ENCODE measurements around the gene RBM46.

Gene RBM46

DNA sequence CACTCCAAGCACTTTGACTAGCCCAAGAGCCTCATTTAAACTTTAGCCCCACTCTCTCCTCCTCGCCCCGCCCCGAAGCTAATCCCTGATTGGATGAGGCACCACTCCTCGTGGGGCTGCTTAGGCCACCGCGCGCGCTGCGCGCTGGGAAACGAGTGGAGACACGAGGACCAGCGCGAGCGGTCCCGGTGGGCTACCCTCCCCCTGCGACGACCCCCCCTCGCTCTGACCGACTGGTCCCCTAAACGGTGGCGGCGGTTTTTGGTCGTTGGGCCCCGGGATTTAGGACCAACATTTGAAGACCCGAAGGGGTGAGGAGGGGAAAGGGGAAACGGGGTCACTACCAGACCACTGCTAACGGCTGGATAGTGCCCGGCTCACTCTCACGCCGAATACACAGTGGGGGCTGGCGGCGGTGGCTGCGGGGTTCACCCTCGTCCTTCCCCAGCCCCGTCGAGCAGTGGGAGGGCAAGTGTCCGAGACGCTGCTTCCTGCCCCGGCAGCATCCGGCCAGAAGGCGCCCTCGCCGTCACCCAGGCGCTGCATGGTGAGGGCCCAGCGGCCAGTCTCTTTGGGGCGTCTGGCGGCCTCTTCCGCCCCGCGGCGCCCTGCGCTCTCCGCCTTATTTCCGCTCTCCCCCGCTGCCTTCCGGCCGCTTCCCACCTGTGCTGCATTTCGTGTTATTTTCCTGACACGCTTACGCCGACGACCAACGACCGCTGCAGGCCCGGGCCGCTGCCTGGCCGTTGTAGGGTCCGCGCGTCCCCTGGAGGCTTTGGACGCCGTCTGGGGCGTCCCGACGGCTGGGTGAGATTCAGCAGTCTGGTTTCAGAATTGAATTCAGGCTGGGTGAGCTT, at the start of gene RBM46:
Gene RBM46 (plus strand): TSS at position 147 of the 857 bp plus-strand sequence. CDS start 15,481 bp downstream, outside the sequence.
- in situ Hi-C loops (cut with MboI; ENCODE audit: low sequenced_read_pairs) = no loop called here

DNA sequence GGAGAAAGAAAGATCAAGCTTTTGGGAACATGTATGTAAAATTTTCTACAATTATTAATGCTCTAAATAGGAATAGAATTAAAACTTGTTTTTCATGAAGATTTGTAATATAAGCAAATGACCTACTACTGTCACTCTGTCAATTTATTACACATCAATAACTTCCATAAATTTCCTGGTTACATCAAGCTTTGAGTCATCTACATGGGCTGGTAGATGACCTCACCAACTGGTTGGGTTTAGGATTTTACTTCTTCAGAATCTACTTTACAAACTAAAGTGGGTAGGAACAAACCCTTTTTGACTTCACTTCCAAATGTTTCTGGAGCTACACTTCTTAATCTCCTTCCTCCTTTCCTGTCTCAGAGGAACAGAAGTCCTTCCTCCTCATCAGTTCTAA, 49.3 kb upstream of the RBM46 start:
- in situ Hi-C loops (cut with MboI; ENCODE audit: low sequenced_read_pairs) = no loop called here

- in situ Hi-C loops (cut with MboI; ENCODE audit: low sequenced_read_pairs) = no loop called here
Observed at GRCh38 chr4:154732669-154733068, 48.4 kb upstream of the RBM46 start.

DNA sequence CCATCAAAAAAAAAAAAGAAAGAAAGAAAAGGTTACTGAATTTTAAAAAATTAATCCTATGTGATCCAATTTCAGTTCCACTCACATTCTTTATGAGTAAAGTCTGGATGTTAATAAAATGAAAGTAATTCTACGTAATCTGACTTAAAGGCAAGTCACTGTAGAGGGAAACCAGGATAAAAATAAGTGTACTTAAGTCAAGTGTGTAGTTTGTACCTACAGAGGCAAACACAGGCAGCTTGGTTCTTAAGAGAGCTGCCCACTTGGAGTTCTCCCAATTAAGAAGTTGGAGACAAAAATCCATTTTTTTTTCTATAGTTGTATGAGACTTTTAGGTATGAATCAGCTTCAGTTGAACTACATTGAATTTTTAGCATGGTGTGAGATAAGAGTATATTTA, 44.3 kb upstream of the RBM46 start:
- in situ Hi-C loops (cut with MboI; ENCODE audit: low sequenced_read_pairs) = no loop called here

GRCh38 chr4:154738426-154738825, 42.6 kb upstream of the RBM46 start:
- in situ Hi-C loops (cut with MboI; ENCODE audit: low sequenced_read_pairs) = no loop called here

GRCh38 chr4:154739111-154739510, 42.0 kb upstream of the RBM46 start:
- in situ Hi-C loops (cut with MboI; ENCODE audit: low sequenced_read_pairs) = no loop called here

DNA sequence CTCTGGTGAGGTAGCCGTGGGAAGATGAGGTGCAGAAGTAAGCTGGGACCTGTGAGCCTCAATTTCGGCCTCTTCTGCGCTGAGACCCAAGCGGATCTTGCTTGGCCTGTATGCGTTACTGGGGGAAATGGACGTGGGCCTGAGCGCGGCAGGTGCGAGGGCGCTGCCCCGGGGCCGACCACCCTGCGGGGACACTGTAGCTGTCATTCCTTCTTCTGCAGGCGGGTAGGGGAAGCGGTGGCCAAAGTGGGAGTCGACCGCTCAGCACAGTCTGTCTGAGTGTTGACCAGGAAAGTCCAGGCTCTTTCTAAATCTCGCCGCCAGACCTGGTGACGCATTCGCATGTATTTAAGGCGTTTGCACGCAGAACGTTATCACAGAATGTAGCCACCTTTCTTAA, 40.6 kb upstream of the RBM46 start:
- in situ Hi-C loops (cut with MboI; ENCODE audit: low sequenced_read_pairs) = no loop called here

GRCh38 chr4:154741131-154741665, 39.9 kb upstream of the RBM46 start:
- in situ Hi-C loops (cut with MboI; ENCODE audit: low sequenced_read_pairs) = no loop called here

DNA sequence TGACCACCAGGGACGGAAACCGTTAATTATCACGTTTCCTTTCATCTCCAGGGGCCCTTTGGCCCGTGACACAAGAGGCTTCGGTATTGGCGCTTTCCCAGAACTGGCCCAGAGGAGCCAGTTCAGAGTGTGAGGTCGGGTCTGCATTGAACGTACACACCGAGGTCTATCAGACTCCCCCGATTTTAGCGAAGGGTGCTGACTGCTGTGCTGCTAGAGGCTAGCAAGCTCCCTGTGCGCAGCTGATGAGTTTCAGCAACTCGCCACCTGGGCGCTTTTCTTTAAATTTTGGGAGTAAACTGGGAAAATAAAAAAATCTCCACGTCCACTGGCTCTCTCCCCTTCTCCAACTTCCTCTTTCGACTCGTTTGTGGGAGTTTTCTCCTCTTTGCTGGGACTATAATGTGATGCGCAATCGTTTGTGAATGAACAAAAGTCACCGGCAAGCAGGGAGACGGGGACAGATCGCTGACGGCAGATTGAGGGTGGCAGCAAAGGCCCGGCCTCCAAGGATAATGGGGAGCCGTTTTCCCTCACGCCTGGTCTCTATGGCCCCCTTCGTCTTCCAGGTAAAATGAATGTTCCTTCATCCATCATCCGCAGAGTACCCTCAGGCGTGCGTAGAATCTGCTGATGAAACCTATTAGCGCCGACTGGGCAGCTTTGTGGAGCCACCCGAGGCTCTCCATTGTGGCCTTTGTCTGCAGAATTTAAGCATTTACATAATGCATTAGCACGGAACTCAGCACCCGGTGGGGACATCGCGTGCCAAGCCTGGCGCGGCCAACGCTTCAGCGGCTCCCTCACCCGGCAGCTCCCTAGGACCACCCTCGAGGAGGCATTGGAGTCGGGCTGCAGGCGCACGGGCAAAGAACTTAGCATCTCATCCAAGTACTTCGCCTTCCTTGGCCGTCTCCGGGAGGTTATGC, 38.9 kb upstream of the RBM46 start:
- in situ Hi-C loops (cut with MboI; ENCODE audit: low sequenced_read_pairs) = no loop called here

DNA sequence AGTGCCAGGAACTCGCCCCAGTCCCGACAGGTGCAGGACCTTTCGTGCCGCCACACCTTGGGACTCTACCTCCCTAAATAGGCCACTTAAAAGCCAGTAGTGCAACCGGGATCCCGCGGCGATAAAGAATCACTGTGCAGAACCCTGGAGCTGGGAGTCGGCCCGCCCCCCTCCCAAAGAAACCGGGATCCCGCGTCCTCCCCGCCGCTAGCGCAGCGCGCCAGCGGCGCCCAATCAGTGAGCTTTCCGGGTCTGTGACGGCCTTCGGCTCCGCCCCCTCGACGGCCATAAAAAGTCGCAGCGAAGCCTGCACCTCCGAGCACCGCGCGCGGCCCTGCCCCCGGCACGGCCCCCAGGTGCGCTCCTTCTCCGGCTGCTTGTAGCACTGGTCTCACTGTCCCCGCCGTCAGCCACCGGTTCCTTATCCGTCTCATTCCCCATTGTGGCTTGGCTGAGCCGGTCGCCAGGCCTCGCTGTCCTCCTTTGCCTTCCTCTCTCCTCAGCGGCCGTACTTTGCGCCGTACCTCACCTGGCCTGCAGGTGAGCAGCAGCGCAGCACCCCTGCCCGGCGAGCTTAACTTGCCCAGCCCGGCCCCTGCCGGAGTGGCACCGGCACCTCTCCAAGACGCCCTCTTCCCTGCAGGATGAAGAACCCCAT, 37.3 kb upstream of the RBM46 start, which contains the start of gene LRAT:
Gene LRAT (plus strand): TSS at position 318 of the 658 bp plus-strand sequence. CDS start 327 bp downstream, at position 645.
- in situ Hi-C loops (cut with MboI; ENCODE audit: low sequenced_read_pairs) = no loop called here

- in situ Hi-C loops (cut with MboI; ENCODE audit: low sequenced_read_pairs) = no loop called here
Observed at GRCh38 chr4:154744341-154744926, 36.6 kb upstream of the RBM46 start.

DNA sequence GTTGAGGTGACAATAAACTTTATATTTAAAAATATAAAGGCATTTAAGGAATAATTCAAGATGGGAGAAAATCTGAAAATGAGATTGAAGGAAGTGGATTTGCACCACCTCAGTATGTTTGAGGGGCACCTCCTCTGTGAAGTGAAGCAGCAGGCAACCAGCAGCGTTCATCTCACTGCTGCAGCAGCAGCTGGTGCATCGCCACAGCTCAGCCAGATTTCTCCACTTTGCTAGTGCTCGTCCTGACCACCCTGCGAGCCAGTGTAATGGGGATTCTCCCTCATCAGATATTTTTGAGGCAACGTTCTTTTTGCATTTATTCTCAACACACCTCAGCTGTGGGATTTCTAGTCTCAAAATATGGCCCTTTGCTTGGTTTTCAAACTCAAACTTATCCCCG, 23.4 kb upstream of the RBM46 start:
- in situ Hi-C loops (cut with MboI; ENCODE audit: low sequenced_read_pairs) = no loop called here

DNA sequence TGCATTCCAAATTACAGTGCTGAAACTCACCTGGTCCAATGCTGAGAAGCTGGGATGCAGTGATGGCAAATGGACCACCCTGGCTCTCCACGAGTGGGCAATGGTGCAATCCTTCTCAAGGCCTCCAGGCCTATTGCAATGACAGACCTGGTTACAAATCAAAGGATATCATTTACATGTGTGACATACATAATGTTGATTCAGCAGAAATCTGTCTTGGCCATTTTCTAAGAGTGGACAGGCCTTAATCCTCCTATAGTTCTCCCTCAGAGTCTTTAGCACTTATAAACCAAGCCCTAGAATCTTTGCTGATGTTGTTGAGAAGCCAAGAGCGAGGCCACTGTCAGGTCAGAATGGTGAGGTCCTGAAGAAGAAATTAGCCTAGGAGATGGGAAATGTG, 20.2 kb upstream of the RBM46 start:
- in situ Hi-C loops (cut with MboI; ENCODE audit: low sequenced_read_pairs) = no loop called here

GRCh38 chr4:154778264-154778663, 2.8 kb upstream of the RBM46 start:
- in situ Hi-C loops (cut with MboI; ENCODE audit: low sequenced_read_pairs) = no loop called here

DNA sequence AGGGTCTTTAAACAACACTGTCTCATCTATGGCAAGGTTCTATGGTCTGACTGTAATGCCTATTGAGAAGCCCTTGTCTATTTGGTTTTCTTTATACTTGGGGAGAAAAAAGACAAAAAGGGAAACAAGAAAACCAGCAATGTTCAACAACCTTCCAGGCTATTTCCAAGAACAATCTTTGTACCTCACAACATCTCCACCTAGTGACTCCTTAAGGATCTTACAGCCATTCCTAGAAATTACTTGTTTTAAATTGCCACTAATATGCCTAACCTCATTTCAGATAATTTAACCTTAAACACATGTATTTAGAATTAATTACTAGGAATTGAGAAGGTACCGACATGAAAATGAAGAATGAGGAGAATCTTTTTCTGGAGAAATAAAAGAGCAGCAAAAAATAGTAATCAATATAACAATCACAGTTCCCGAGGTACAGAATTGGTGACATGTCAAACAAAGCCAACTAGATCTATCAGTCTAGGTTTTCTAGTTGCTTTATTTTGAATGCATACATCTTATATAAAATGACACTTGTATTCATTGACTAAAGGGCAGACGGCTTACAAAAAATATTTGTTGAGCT, 1.6 kb upstream of the RBM46 start:
- in situ Hi-C loops (cut with MboI; ENCODE audit: low sequenced_read_pairs) = no loop called here

- in situ Hi-C loops (cut with MboI; ENCODE audit: low sequenced_read_pairs) = no loop called here
Observed at GRCh38 chr4:154781983-154782293, 866 bp downstream of the RBM46 start.

DNA sequence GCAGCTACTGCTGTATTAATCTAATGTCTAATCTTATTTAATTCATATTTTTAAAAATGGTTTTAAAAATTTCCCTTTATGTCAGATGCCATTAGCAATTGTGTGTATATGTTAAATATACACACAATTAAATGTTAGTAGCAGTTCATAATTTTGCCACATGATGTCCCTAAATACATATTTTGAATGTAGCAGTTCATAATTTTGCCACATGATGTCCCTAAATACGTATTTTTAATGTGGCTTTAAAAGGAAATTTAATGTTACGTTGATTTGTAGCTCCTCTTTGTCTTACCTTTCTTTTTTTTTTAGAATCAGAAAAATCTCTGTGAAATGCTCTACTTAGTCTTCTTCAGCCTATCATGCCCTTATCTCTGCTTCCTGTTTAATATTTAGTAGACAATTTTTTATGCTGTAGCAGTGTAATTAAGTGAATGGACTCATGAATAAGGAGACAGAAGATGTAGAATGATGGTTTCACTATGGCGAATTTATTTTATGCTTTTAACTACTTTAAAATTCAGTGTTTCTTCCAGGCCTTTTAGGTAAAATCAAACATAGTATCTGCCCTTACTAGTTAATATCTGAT, 26.1 kb downstream of the RBM46 start:
- in situ Hi-C loops (cut with MboI; ENCODE audit: low sequenced_read_pairs) = no loop called here

DNA sequence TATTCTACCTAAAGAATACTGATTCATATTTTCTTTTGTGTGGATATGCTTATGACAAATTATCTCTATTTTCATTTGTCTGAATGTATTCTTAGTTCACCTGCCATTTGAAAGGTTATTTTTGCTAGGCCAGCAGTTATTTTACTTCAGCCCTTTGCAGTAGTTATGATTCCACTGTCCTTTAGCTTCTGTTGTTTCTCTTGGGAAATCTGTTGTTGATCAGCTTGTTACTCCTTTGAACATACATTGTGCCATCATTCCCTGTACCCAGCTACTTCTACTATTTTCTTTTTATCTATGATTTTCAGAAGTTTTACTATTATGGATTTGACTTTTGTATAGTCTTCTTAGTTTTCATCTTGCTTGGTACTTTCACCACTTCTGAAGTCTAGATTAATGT, 37.2 kb downstream of the RBM46 start:
- in situ Hi-C loops (cut with MboI; ENCODE audit: low sequenced_read_pairs) = no loop called here

GRCh38 chr4:154822775-154823174, 41.7 kb downstream of the RBM46 start:
- in situ Hi-C loops (cut with MboI; ENCODE audit: low sequenced_read_pairs) = no loop called here

GRCh38 chr4:154836030-154836429, 55.0 kb downstream of the RBM46 start:
- in situ Hi-C loops (cut with MboI; ENCODE audit: low sequenced_read_pairs) = no loop called here
